GM03348 (cell line): ENCODE measurements around the gene SCYGR1.
A peak's percentile ranks its signal among the peaks of the same experiment; 100 is the strongest.
"Not testable (repeated sequence)": the region's sequence is repeated elsewhere in the genome, so short reads cannot be mapped to it uniquely, and the experiment has no call there.

Source experiments
- DNase-seq: peaks from one replicate; pipeline ENCODE4 v3.0.0; 2012; ENCODE audit warnings: low spot score

SCYGR1 gene

GRCh38 chr2:227402959-227403358, 15.2 kb upstream of the SCYGR1 start:
- DNase-seq = no peak

- no peak for DNase-seq
Observed at GRCh38 chr2:227402321-227402720, 14.6 kb upstream of the SCYGR1 start.

DNA sequence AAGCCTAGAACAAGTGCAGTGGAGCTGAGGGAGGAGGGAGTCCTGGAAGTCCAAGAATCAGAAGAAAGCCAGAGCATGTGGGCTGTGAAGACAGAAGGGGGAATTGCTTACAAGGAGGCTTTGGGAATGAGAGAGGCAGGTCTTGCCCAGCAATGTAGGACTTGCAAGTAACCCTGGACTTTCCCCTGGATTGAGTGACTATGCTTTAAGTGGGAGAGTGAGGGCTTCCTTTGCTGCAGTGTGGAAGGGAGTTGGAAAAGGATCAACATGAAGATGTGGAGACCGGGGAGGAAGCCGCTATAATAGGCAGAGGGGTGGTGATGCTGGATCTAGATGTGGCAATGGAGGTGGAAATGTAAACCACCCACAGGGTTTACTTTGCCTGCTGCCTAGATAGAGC, 13.8 kb upstream of the SCYGR1 start:
- DNase-seq = no peak

DNA sequence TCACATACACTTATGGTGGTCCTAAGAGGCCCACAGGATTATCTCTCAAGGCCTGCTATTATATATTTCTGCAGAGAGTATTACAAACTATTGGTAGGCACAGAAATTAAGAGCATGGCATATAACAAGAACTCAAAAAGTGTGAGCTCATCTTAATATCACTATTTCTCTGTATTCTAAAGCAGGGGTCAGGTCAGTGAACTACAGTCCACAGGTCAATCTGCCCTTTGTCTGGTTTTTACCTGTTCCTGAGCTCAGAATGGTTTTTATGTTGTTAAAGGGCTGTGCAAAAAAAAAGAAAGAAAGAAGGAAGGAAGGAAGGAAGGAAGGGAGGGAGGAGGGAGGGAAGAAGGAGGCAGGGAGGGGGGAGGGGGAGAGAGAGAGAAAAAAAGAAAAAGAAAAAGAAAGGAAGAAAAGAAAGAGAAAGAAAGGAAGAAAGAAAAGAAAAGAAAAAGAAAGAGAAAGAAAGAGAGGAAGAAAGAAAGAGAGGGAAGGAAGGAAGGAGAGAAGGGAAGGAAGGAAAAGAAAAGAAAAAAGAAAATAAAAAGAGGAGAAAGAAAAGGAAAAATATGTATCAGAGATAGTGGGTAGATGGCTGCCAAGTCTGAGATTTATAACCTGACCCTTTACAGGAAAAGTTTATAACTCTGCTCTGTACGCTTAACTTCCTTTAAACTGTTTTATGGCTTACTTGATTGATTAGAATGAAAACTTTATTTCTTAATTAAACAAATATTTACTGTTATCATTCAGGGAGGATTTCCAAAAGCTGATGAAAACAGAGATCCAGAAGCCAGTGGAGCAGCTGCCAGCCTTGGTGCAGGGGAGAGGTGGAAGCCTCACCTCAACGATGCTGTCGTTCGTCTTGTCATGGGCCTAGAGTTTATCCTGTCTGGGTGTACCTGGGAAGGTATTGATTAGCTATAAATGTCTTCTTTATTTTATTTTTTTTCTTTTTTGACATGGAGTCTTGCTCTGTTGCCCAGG, 11.2 kb upstream of the SCYGR1 start:
- DNase-seq = no peak

GRCh38 chr2:227397562-227397961, 9.8 kb upstream of the SCYGR1 start:
- no peak for DNase-seq

GRCh38 chr2:227395556-227395955, 7.8 kb upstream of the SCYGR1 start:
- DNase-seq = no peak

GRCh38 chr2:227394401-227394800, 6.7 kb upstream of the SCYGR1 start:
- no peak for DNase-seq

DNA sequence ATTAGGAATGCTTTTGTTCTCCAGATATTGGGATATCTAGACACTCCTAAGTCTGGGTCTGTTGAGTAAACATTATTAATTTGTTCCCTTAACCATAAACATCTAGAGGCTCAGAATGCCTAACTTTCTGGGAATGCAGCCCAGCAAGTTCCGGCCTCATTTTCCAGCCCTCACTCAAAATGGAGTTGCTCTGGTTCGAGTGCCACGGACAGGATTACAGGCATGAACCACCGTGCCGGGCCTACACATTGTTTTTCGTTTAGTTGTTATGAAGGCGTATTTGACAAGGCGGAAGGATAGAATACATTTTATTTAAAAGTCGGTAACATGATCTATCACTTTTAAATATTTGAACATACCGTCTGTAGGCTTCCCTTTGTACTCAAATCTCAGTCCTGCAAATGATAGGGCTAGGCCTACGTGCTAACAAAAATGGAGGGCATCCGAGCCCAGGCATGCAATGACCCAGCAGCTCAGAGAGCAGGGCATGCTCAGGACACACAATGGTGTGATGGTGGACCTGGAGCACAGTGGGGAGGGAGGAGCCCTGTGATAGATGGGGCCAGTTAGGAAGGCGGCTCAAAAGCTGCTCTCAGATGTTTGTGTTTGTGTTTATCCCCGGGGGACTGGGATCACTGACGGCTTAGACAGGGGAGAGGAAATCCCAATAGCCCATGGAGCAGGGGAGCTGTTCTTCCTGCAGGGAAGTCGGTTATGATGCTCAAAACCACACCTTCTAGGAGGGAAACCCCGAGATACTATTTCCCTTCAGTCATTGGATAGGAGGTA, 2.9 kb upstream of the SCYGR1 start:
- no peak for DNase-seq

- DNase-seq = no peak
Observed at GRCh38 chr2:227389661-227390060, 1.9 kb upstream of the SCYGR1 start.

GRCh38 chr2:227389231-227389630, 1.5 kb upstream of the SCYGR1 start:
- DNase-seq = no peak

- DNase-seq = peak; percentile 74
Observed at GRCh38 chr2:227388537-227389011, 825 bp upstream of the SCYGR1 start.

DNA sequence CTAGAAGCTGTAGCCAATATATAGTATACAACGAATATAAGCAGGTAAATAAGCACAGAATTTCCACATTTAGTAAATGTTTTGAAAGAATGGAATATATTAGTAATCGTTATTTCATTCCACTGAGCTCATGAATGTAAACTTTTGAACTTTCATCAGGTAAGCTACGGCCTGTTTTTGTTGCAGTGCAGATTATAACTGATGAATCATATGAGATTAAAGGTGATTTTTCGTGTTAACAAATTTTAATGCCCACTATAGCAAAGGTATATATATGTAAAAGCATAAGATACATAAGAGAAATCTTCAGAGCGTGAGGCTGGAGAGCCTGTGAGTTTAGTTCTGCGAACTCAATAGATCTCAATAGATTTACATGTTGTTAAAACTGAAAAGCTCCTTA, 1.1 kb downstream of the SCYGR1 start:
- DNase-seq = no peak

- DNase-seq = no peak
Observed at GRCh38 chr2:227383686-227384085, 4.1 kb downstream of the SCYGR1 start.

DNA sequence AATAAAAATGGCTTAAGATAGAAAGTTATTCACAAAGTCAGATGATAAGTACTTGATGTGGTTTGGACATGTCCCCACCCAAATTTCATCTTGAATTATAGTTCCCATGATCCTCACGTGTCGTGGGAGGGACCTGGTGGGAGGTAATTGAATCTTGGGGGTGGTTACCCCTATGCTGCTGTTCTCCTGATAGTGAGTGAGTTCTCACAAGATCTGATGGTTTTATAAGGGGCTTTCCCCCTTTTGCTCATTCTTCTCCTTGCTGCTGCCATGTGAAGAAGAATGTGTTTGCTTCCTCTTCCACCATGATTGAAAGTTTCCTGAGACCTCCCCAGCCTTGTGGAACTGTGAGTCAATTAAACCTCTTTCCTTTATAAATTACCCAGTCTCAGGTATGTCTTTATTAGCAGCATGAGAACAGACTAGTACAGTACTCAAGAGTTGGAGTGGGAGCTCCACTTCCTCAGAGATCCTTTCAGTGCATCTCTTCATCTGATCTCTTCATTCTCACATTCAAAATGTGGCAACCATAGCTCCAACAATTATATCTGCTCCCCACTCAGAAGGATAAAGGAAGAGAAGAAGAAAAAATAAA, 5.4 kb downstream of the SCYGR1 start:
- DNase-seq = not testable (repeated sequence)

DNA sequence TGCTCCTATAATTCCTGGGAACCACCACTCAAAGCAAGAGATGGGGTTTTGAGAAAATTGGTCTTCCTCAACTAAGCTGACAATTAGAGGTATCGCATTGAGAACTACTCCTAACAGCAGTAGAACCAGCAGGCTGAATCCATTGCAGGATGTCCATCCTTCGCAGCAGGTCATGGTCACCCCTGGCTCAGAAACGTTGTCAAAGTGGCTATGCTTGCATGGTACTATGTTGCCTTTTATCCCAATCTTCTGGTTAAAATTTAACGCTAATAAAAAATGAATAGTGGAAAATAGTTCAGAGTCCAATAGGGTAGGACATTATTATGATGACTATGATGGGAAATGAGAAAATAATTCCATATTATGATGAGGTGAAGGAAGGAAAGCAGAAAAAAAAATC, 8.7 kb downstream of the SCYGR1 start, which contains the start of gene TM4SF20:
Gene TM4SF20, minus strand, starts transcription at position 212 of the 400 bp plus-strand sequence. Its CDS starts 38 bp downstream, at position 174.
- no peak for DNase-seq

DNA sequence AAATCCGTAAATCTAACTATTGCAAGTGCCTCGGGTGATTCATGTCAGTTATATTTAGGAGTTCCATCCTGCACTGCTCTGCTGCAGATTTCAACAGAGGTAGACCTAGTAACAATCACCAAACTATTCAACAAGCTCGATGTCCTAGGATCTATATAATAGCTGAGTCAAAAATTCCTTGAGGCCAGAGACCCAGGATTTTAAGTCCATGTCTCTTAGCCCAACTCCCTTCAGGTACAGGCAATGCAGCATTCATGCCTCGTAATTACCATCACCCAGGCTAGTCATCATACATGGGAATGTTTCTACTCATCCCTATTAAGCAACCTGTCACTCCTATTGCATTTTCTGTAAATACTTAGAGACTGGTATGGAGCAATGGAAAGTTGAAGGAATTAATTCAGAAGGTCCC, 9.4 kb downstream of the SCYGR1 start:
- DNase-seq = peak; percentile 48

DNA sequence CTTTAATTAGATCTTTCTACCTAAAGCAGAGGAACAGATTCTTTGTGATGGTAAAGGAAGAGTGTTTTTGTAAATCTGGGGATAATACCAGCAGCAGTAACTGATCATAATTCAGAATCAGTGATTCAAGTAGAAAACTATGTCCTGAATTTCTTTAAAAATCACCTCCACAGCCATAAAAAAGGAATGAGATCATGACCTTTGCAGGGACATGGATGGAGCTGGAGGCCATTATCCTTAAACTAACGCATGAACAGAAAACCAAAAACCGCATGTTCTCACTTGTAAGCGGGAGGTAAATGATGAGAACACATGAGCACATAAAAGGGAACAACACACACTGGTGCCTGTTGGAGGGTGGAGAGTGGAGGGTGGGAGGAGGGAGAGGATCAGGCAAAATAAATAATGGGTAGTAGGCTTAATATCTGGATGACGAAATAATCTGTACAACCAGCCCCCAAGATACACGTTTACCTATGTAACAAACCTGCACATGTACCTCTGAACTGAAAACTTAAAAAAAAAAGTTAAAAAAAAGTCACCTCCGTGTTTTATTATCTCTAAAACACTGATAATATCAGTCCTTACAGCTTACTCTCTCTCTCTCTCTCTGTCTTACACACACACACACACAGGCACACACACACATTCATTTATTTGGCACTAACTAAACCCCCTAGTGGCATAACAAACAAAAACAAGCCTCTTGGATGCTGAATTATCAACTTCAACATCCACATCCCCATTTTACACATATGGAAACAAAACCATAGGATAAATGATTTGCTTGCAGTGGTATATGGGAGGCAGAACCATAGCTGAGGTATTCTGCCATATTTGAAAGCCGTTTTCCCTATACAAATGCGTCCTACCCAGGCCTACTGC, 10.0 kb downstream of the SCYGR1 start:
- no peak for DNase-seq

DNA sequence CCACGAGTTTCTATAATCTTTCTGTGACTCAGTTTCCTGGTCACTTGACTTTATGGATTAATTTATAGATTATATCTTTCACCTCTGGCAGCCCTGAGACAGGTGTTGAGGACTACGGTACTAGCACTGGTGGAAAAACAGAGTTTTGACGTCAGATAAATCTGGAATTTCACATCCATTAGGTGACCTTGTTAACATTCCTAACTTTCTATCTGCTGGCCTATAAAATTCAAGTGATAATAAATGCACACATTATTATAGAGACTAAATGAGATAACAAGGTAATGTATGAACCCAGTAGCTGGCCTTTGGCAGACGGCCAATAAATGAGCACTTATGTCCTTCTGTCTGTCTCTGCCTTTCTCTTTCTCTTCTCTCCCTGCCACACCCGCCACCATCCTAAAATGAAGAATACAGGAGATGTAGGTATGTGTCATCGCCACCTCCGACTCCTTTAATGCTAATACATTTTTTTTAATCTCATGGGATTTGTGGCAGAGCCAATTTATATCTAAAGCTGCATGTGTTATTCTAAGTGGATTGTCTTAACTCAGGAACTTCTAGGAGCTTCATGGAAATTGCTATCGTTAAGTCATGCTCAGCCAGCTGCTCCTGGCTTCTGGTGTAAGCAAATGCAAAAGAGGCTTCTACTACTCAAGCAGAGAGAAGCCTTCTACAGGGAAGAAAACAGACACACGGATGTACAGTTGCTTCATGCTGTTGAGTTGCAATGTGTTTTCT, 10.9 kb downstream of the SCYGR1 start:
- no peak for DNase-seq

DNA sequence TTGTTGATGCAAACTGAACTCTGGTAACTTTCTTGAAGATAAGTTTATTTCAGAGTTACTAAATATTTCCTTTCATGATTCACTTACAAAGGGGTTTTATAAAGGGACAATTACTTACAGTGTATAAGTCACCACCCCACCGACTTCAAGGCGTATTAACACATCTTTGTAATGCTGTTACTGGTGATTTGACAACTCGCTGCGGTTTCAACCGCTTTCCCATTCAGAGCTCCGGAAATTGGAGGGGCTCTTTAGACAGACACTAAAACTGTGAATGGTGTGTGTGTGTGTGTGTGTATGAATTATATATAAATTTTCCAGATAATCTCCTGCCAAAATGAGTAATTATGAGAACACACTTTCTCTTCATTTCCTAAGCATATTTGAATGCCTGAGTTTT, 13.6 kb downstream of the SCYGR1 start:
- peak; percentile 32 for DNase-seq

- DNase-seq = no peak
Observed at GRCh38 chr2:227373389-227373788, 14.4 kb downstream of the SCYGR1 start.
